ENCODE measurements around the gene CDC42BPA.

DNA sequence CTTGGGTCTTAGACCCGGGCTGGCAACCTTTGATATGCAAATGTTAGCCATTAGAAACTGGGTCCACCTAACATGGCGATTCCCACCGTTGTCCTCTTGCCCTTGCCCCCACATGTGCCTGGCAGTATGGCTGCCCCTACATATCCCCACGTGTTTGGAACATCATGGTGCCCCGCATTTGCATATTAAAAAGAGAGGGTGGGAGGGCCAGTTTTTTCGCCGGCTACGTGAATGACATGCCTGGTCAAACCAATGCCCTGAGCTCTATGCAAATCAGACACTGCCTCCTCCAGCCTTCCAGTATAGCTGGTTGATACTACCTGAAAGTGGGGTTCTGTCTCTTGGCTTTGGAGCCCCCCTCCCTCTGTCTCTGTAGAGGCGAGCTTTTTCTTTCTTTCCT is 133.0 kb downstream of the CDC42BPA start:
- TF ChIP-seq, protein P1, sequence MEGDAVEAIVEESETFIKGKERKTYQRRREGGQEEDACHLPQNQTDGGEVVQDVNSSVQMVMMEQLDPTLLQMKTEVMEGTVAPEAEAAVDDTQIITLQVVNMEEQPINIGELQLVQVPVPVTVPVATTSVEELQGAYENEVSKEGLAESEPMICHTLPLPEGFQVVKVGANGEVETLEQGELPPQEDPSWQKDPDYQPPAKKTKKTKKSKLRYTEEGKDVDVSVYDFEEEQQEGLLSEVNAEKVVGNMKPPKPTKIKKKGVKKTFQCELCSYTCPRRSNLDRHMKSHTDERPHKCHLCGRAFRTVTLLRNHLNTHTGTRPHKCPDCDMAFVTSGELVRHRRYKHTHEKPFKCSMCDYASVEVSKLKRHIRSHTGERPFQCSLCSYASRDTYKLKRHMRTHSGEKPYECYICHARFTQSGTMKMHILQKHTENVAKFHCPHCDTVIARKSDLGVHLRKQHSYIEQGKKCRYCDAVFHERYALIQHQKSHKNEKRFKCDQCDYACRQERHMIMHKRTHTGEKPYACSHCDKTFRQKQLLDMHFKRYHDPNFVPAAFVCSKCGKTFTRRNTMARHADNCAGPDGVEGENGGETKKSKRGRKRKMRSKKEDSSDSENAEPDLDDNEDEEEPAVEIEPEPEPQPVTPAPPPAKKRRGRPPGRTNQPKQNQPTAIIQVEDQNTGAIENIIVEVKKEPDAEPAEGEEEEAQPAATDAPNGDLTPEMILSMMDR (IDR thresholded peaks at IDR 0.05), result no peak
- no peak for TF ChIP-seq POLR2A (IDR thresholded peaks at IDR 0.05)
